Measurements from ENCODE around the gene TENM3. TPM values are rescaled to one million over a fixed set of nuclear protein-coding genes. Genes with fewer than 3 reads are reported as not detected.

TENM3 gene
- total RNA-seq, 2 experiments from 2014 or later: not detected

DNA sequence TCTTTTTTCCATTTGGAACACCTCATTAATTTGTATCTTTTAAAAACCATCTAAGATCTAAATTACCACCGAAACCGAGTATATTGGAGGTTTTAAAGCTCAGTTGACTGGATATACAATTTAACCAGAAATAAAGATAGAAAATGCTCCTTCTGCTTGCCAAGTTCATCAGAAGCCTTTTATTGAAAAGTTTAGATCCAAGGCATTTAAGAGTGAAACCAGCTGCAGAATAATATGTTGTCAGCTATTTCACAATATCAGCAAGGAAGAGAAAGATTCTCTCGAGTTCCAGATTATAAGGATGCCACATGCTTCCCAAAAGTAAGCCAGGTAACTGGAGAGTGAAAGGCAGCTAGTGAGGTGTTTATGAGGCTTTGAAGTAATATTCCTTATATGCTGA is 456.6 kb downstream of the TENM3 start:
- POLR2A ChIA-PET: no interaction called here
- Histone ChIP-seq H3K36me3 (ENCODE audit: insufficient read depth, low read length) (no peaks in the 10 kb centered on the region), H3K27ac (ENCODE audit: low read depth in 1 of 2, low read length in 2 of 2) (no peak overlapping the region), H3K4me3 (ENCODE audit: low read length) (no peak overlapping the region), H3K27me3 (ENCODE audit: control insufficient read depth in 1 of 2, insufficient read depth in 2 of 2, low read length in 2 of 2) (no peaks in the 10 kb centered on the region), H3K4me1 (ENCODE audit: insufficient read depth, low read length) (no peaks in the 10 kb centered on the region), H3K9me3 (ENCODE audit: control insufficient read depth in 1 of 2, insufficient read depth in 1 of 2, low read length in 2 of 2) (no peaks in the 10 kb centered on the region)
- Mint-ChIP-seq H3K36me3 (ENCODE audit: low read depth) (no peaks in the 10 kb centered on the region), H3K4me3 (no peak overlapping the region), H3K27ac (no peak overlapping the region), H3K27me3 (peaks cover 9% of the 10 kb centered on the region), H3K4me1 (ENCODE audit: low read depth) (no peaks in the 10 kb centered on the region), H3K9me3 (no peaks in the 10 kb centered on the region)
- TF ChIP-seq, protein P1, sequence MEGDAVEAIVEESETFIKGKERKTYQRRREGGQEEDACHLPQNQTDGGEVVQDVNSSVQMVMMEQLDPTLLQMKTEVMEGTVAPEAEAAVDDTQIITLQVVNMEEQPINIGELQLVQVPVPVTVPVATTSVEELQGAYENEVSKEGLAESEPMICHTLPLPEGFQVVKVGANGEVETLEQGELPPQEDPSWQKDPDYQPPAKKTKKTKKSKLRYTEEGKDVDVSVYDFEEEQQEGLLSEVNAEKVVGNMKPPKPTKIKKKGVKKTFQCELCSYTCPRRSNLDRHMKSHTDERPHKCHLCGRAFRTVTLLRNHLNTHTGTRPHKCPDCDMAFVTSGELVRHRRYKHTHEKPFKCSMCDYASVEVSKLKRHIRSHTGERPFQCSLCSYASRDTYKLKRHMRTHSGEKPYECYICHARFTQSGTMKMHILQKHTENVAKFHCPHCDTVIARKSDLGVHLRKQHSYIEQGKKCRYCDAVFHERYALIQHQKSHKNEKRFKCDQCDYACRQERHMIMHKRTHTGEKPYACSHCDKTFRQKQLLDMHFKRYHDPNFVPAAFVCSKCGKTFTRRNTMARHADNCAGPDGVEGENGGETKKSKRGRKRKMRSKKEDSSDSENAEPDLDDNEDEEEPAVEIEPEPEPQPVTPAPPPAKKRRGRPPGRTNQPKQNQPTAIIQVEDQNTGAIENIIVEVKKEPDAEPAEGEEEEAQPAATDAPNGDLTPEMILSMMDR (IDR thresholded peaks at IDR 0.05): no peak
- ATAC-seq (ENCODE audit: poor library complexity) (no peak), DNase-seq (no peak)
- CTCF ChIA-PET: no interaction called here
- intact Hi-C loops (cut with DNase I, micrococcal nuclease): no loop called here

DNA sequence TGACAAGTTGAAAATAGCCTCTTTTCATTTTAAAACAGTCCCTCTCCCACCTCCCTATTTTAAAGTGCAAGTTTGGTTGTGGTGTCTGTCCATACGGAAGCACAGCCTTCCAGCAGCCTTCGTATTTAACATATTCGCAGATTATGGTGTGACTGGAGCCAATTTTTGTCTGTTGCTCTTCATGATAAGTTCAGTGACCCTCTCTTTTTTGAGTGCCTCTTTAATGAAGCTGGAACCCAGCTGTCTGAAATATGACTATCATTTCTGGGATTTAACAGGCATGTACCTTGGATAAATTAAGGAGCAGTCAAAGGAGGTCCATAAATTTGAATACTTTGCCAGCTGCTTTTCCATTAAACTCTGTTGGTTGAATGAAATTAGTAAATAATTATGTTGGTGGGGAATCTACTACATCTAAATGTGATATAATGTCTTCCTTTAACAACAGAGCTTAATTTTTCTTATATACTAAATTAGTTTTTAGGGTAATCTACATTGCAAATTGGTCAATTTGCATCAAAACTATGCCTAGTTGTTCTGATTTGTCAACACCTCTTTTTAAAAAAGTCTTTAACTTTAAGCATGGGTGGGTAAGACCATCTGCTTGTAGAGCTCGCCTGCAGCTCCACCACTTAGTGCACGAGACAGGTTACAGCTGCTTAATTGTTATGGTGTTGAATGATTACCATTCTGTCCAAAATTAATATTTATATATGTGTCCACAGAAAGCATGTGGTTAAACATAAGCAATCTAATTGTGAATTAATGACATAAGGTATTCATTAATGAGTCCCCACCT is 457.4 kb downstream of the TENM3 start:
- Histone ChIP-seq H3K4me1 (ENCODE audit: insufficient read depth, low read length) (no peaks in the 10 kb centered on the region), H3K9me3 (ENCODE audit: control insufficient read depth in 1 of 2, insufficient read depth in 1 of 2, low read length in 2 of 2) (no peaks in the 10 kb centered on the region), H3K27ac (ENCODE audit: low read depth in 1 of 2, low read length in 2 of 2) (no peak overlapping the region), H3K36me3 (ENCODE audit: insufficient read depth, low read length) (no peaks in the 10 kb centered on the region), H3K4me3 (ENCODE audit: low read length) (no peak overlapping the region), H3K27me3 (ENCODE audit: control insufficient read depth in 1 of 2, insufficient read depth in 2 of 2, low read length in 2 of 2) (no peaks in the 10 kb centered on the region)
- POLR2A ChIA-PET: no interaction called here
- no peak overlapping the region for H3K27ac Mint-ChIP-seq
- H3K4me3 Mint-ChIP-seq: no peak overlapping the region
- no peaks in the 10 kb centered on the region for H3K36me3 Mint-ChIP-seq (ENCODE audit: low read depth)
- no peaks in the 10 kb centered on the region for H3K4me1 Mint-ChIP-seq (ENCODE audit: low read depth)
- no peak for ATAC-seq (ENCODE audit: poor library complexity)
- intact Hi-C loops (cut with DNase I, micrococcal nuclease): no loop called here
- CTCF ChIA-PET: no interaction called here
- TF ChIP-seq, protein P1 (IDR thresholded peaks at IDR 0.05): no peak
- H3K9me3 Mint-ChIP-seq: no peaks in the 10 kb centered on the region
- peaks cover 10% of the 10 kb centered on the region for H3K27me3 Mint-ChIP-seq
- no peak for DNase-seq

DNA sequence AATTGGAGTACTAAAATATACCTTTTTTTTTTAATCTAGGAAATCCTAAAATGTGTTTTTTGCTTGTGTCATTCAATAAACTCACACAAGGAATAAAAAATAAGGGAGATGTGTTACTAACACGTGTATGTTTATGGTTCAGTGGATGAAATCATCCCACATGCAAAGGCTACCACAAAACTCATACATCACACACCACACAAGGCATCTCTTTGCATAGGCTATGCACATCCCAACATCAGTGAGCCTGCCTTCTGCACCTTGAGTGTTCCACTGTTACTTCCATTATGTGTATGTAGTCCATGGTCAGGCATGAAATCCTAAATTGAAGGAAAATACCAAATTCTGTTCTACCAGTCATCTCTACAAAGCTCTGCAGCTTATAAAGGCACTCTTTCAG is 460.9 kb downstream of the TENM3 start:
- ATAC-seq (ENCODE audit: poor library complexity) (no peak), DNase-seq (no peak)
- no peak overlapping the region for H3K4me3 ChIP-seq (ENCODE audit: low read length)
- Mint-ChIP-seq H3K27me3 (peaks cover 9% of the 10 kb centered on the region), H3K27ac (no peak overlapping the region), H3K4me3 (no peak overlapping the region), H3K36me3 (ENCODE audit: low read depth) (no peaks in the 10 kb centered on the region), H3K4me1 (ENCODE audit: low read depth) (no peaks in the 10 kb centered on the region), H3K9me3 (no peaks in the 10 kb centered on the region)
- H3K4me1 ChIP-seq (ENCODE audit: insufficient read depth, low read length): no peaks in the 10 kb centered on the region
- H3K36me3 ChIP-seq (ENCODE audit: insufficient read depth, low read length): no peaks in the 10 kb centered on the region
- ChIA-PET CTCF (no interaction called here), POLR2A (no interaction called here)
- peaks cover 0 to 8% of the 10 kb centered on the region in 2 experiments for H3K9me3 ChIP-seq (ENCODE audit: control insufficient read depth in 1 of 2, insufficient read depth in 1 of 2, low read length in 2 of 2)
- intact Hi-C loops (cut with DNase I, micrococcal nuclease): no loop called here
- H3K27me3 ChIP-seq (ENCODE audit: control insufficient read depth in 1 of 2, insufficient read depth in 2 of 2, low read length in 2 of 2): no peaks in the 10 kb centered on the region
- H3K27ac ChIP-seq (ENCODE audit: low read depth in 1 of 2, low read length in 2 of 2): no peak overlapping the region
- TF ChIP-seq, protein P1 (IDR thresholded peaks at IDR 0.05): no peak
